Keratinocyte (primary cell): ENCODE results near the gene NFIC. TPM values are rescaled to one million over a fixed set of nuclear protein-coding genes. Genes with fewer than 3 reads are reported as not detected.

Experiments used
- DNase-seq: peaks from one replicate; pipeline ENCODE4 v3.0.0-alpha.2; 2011; ENCODE audit warnings: low read depth, missing footprints, low spot score
- FAIRE-seq: peaks from 2 replicates; lab custom pipeline; 2011; peaks lifted over from hg19 to GRCh38; lab: Jason Lieb, UNC
- H2AFZ ChIP-seq: 2 replicates; pipeline ENCODE4 v1.6.0; 2012; ENCODE audit warnings: low read length, control low read depth, inconsistent platforms; ENCODE audit not compliant: control insufficient read depth
- H3K27ac ChIP-seq: 2 replicates; pipeline ENCODE4 v1.5.1; 2011; ENCODE audit warnings: low read length; ENCODE audit not compliant: control insufficient read depth, insufficient read depth
- H3K27me3 ChIP-seq: 3 replicates; pipeline ENCODE4 v1.6.0; 2011; ENCODE audit warnings: low read length; ENCODE audit not compliant: control insufficient read depth, insufficient read depth; ENCODE audit errors: extremely low read depth
- H3K36me3 ChIP-seq, 2 experiments: 2 replicates in 1 of 2; 3 replicates in 1 of 2; pipeline ENCODE4 v1.5.1; 2011; ENCODE audit warnings: low read length in 2 of 2, mild to moderate bottlenecking in 1 of 2; ENCODE audit not compliant: control insufficient read depth in 2 of 2, insufficient read depth in 2 of 2; ENCODE audit errors: extremely low read depth in 1 of 2
- H3K4me1 ChIP-seq: 3 replicates; pipeline ENCODE4 v1.5.1; 2011; ENCODE audit warnings: low read length; ENCODE audit not compliant: control insufficient read depth, insufficient read depth; ENCODE audit errors: extremely low read depth
- H3K4me2 ChIP-seq: 3 replicates; pipeline ENCODE4 v1.6.0; 2011; ENCODE audit warnings: low read depth, low read length; ENCODE audit not compliant: control insufficient read depth, insufficient read depth; ENCODE audit errors: extremely low read depth
- H3K4me3 ChIP-seq, 3 experiments: fragments of 200-600 bp in 1 of 3; sonication (generic) in 1 of 3; 2 replicates in 2 of 3; 3 replicates in 1 of 3; pipeline ENCODE4 v1.5.1; 2011 to 2016; ENCODE audit warnings: low read length in 3 of 3, mild to moderate bottlenecking in 3 of 3, control low read depth in 2 of 3, inconsistent platforms in 1 of 3, low read depth in 1 of 3, mixed read lengths in 1 of 3, mixed run types in 1 of 3, moderate library complexity in 1 of 3; ENCODE audit not compliant: control insufficient read depth in 2 of 3, insufficient read depth in 2 of 3; ENCODE audit errors: extremely low read depth in 1 of 3
- H3K79me2 ChIP-seq: 2 replicates; pipeline ENCODE4 v1.6.0; 2012; ENCODE audit warnings: low read length; ENCODE audit not compliant: control insufficient read depth, insufficient read depth
- H3K9ac ChIP-seq: 3 replicates; pipeline ENCODE4 v1.6.0; 2011; ENCODE audit warnings: low read length; ENCODE audit not compliant: control insufficient read depth, insufficient read depth; ENCODE audit errors: extremely low read depth
- H3K9me1 ChIP-seq: 3 replicates; pipeline ENCODE4 v1.6.0; 2011; ENCODE audit warnings: low read length; ENCODE audit not compliant: control insufficient read depth, insufficient read depth; ENCODE audit errors: extremely low read depth
- H3K9me3 ChIP-seq: 2 replicates; pipeline ENCODE4 v1.5.1; 2012; ENCODE audit warnings: low read depth, low read length; ENCODE audit not compliant: control insufficient read depth
- H4K20me1 ChIP-seq: 3 replicates; pipeline ENCODE4 v1.6.0; 2011; ENCODE audit warnings: low read length; ENCODE audit not compliant: control insufficient read depth, insufficient read depth; ENCODE audit errors: extremely low read depth
- EZH2 ChIP-seq: IDR thresholded peaks from one replicate; pipeline ENCODE4 v1.6.1; 2012; ENCODE audit warnings: inconsistent platforms, mild to moderate bottlenecking, low read length, moderate library complexity
- dilution Hi-C: fragments of 300-500 bp; cut with MboI; formaldehyde crosslinking; loops from one replicate; pipeline ENCODE4 v1.7.0; 2020; ENCODE audit warnings: low sequenced_read_pairs; ENCODE audit not compliant: extremely low pct_ligation_motif_present
- polyA plus RNA-seq, 5 experiments: library from polyadenylated mRNA; depleted of rRNA in 3 of 5; stranded (reverse) in 3 of 5; stranded (forward) in 1 of 5; unstranded in 1 of 5; fragments of >200 nt; gene quantifications; 1 replicate in 1 of 5; 2 replicates in 3 of 5; 3 replicates in 1 of 5; pipeline versions ENCODE4 v1.2.1 to v1.2.3, GENCODE V29; 2011 to 2012; ENCODE audit warnings: missing spikeins in 2 of 5, low read depth in 1 of 5, low replicate concordance in 1 of 5
- TF ChIP-seq, protein P1 (sequence below), 3 experiments: IDR thresholded peaks in 1 of 3; conservative IDR thresholded peaks in 1 of 3; optimal IDR thresholded peaks in 1 of 3; 2 replicates in 2 of 3; 3 replicates in 1 of 3; pipeline versions ENCODE3 to v1.5.1; 2011; ENCODE audit warnings: low read length in 3 of 3, mild to moderate bottlenecking in 3 of 3, moderate library complexity in 2 of 3, control low read depth in 1 of 3, inconsistent platforms in 1 of 3; ENCODE audit not compliant: insufficient read depth in 2 of 3; ENCODE audit errors: extremely low read depth in 1 of 3

Gene NFIC
- polyA plus RNA-seq, 1 donor (not counting 4 experiments of a cell fraction or from before 2014, with no cell fraction given), result 2.4 TPM

DNA sequence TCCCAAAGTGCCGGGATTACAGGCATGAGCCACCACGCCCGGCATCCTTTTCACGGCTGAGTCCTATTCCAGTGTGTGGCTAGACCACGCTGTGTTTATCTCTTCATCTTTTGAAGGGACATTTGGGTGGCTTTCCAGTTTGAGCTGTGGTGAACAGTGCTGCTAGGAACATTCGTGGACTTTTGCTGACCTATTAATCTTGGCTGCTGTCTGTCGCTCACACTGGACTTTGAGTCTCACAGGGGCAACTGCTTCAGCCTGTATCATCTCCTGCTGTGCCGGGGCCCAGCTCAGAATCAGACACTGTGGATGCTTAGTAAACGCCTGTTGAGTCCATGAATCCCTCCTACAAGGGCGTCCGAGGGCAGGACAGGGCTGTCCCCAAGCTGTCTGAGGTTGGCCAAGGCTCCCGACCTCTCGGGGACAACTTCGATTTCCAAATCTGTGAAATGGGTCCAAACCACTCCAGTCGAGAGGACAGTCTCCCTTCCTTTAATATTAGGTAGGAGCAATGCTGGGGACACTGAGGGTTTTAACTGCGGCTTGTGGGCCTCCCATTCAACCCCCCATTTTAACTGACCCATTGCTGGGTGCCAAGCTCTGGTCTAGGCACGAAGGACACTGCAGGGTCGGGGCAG lies 65.5 kb downstream of the NFIC start:
- no peaks in the 10 kb centered on the region for H3K9me3 ChIP-seq
- TF ChIP-seq, protein P1, sequence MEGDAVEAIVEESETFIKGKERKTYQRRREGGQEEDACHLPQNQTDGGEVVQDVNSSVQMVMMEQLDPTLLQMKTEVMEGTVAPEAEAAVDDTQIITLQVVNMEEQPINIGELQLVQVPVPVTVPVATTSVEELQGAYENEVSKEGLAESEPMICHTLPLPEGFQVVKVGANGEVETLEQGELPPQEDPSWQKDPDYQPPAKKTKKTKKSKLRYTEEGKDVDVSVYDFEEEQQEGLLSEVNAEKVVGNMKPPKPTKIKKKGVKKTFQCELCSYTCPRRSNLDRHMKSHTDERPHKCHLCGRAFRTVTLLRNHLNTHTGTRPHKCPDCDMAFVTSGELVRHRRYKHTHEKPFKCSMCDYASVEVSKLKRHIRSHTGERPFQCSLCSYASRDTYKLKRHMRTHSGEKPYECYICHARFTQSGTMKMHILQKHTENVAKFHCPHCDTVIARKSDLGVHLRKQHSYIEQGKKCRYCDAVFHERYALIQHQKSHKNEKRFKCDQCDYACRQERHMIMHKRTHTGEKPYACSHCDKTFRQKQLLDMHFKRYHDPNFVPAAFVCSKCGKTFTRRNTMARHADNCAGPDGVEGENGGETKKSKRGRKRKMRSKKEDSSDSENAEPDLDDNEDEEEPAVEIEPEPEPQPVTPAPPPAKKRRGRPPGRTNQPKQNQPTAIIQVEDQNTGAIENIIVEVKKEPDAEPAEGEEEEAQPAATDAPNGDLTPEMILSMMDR (optimal IDR thresholded peaks at IDR 0.05 in 1 of 3, IDR thresholded peaks at IDR 0.05 in 1 of 3, conservative IDR thresholded peaks at IDR 0.05 in 1 of 3; ENCODE audit: extremely low read depth in 1 of 3, insufficient read depth in 2 of 3, low read length in 3 of 3), result no peak
- no peak overlapping the region for H3K4me2 ChIP-seq
- H2AFZ ChIP-seq, result no peak overlapping the region
- dilution Hi-C loops, result no loop called here
- H3K79me2 ChIP-seq, result peaks cover 2% of the 10 kb centered on the region
- H3K36me3 ChIP-seq, result peaks cover 14 to 23% of the 10 kb centered on the region in 2 experiments
- no peaks in the 10 kb centered on the region for H3K27me3 ChIP-seq
- H3K4me3 ChIP-seq, result no peak overlapping the region
- peaks cover 21% of the 10 kb centered on the region for H3K4me1 ChIP-seq
- no peak for DNase-seq
- H4K20me1 ChIP-seq, result no peaks in the 10 kb centered on the region
- no peak for FAIRE-seq
- H3K9ac ChIP-seq, result no peak overlapping the region
- H3K9me1 ChIP-seq, result no peaks in the 10 kb centered on the region
- H3K27ac ChIP-seq, result no peak overlapping the region

GRCh38 chr19:3433313-3433712 lies 66.9 kb downstream of the NFIC start:
- no peak overlapping the region for H3K9ac ChIP-seq
- FAIRE-seq (no peak), DNase-seq (no peak)
- no peak overlapping the region for H3K4me2 ChIP-seq
- no peaks in the 10 kb centered on the region for H3K9me3 ChIP-seq
- H3K4me3 ChIP-seq, result no peak overlapping the region
- peaks cover 21% of the 10 kb centered on the region for H3K4me1 ChIP-seq
- no peaks in the 10 kb centered on the region for H4K20me1 ChIP-seq
- dilution Hi-C loops, result no loop called here
- no peak for TF ChIP-seq EZH2
- TF ChIP-seq, protein P1 (optimal IDR thresholded peaks at IDR 0.05 in 1 of 3, IDR thresholded peaks at IDR 0.05 in 1 of 3, conservative IDR thresholded peaks at IDR 0.05 in 1 of 3; ENCODE audit: extremely low read depth in 1 of 3, insufficient read depth in 2 of 3, low read length in 3 of 3), result no peak
- no peaks in the 10 kb centered on the region for H3K27me3 ChIP-seq
- peaks cover 17 to 28% of the 10 kb centered on the region in 2 experiments for H3K36me3 ChIP-seq
- no peaks in the 10 kb centered on the region for H3K9me1 ChIP-seq
- H2AFZ ChIP-seq, result no peak overlapping the region
- H3K79me2 ChIP-seq, result peaks cover 2% of the 10 kb centered on the region
- H3K27ac ChIP-seq, result no peak overlapping the region
